Chondrocyte (in vitro differentiated cells): ENCODE data around the gene KCNH3. TPM values are rescaled to one million over a fixed set of nuclear protein-coding genes. Genes with fewer than 3 reads are reported as not detected.

Experiments used
- DNase-seq: peaks from one replicate; pipeline ENCODE4 v3.0.0; 2021; ENCODE audit warnings: mixed read lengths, low spot score
- H3K27ac Mint-ChIP-seq: one replicate; pipeline ENCODE4 v1.8.0; 2021; ENCODE audit warnings: mild to moderate bottlenecking, moderate library complexity, mixed read lengths; ENCODE audit not compliant: unreplicated experiment
- H3K27me3 Mint-ChIP-seq: 2 replicates; pipeline ENCODE4 v1.8.0; 2021; ENCODE audit warnings: low read depth, mixed read lengths
- H3K36me3 Mint-ChIP-seq: 2 replicates; pipeline ENCODE4 v1.8.0; 2021; ENCODE audit warnings: low read depth, mixed read lengths
- H3K4me1 Mint-ChIP-seq: 2 replicates; pipeline ENCODE4 v1.8.0; 2021; ENCODE audit warnings: low read depth, mild to moderate bottlenecking, mixed read lengths
- H3K4me3 Mint-ChIP-seq: one replicate; pipeline ENCODE4 v1.8.0; 2021; ENCODE audit warnings: mild to moderate bottlenecking, moderate library complexity, mixed read lengths; ENCODE audit not compliant: unreplicated experiment
- H3K9me3 Mint-ChIP-seq: 2 replicates; pipeline ENCODE4 v1.8.0; 2021; ENCODE audit warnings: low read depth, mixed read lengths
- CTCF ChIP-seq: fragments of 200-600 bp; sonication (generic); IDR thresholded peaks from 2 replicates; pipeline ENCODE4 v1.5.0; 2021; ENCODE audit warnings: antibody characterized with exemption, mild to moderate bottlenecking, moderate library complexity
- total RNA-seq: library from RNA; stranded (reverse); gene quantifications from 3 replicates; pipeline ENCODE4 v1.2.1, GENCODE V29; 2021

KCNH3 gene
- total RNA-seq, 1 donor from 2014 or later = 0.27 TPM

DNA sequence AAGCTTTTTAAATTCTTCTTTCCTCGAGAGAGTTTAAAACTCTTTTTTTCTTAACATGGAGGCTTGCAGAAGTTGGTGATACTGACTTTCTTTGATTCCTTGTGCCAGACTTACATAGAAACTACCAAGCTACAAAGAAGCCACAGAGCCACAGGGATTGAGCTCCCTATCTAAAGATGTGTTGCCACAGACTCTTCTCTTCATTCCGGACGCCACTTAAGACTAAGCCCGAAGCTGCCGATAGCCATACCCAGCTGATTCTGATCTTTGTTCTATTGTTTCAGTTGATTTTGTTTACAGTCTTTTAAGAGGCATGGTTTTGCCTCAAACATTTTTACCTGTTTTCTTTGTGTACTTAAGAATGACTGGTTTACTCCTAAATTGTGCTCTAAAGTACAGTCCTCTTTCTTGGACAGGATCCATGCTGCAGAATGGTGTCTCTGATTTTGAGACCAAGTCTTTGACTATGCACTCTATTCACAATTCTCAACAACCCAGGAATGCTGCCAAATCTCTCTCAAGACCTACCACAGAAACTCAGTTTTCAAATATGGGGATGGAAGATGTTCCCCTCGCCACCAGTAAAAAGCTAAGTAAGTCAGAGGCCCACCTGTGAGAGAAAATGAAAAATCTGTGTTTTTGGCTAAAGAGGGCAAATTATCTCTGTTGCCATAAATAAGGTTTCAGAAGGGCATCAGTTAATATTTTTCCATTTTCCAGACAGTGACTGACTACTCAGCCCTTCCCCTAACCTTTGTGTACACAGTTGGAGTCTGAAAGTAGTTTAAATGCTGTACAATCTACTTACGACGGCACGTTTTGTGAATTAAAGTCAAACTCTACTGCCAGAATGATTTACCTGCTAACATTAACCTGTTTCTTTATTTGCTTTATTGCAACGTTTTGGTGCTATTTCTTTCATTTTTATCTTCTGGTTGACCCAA is 42.1 kb upstream of the KCNH3 start:
- no peaks in the 10 kb centered on the region for H3K4me1 Mint-ChIP-seq
- no peak overlapping the region for H3K4me3 Mint-ChIP-seq
- H3K27me3 Mint-ChIP-seq = no peaks in the 10 kb centered on the region
- H3K36me3 Mint-ChIP-seq = peaks cover 15% of the 10 kb centered on the region
- no peak overlapping the region for H3K27ac Mint-ChIP-seq
- no peaks in the 10 kb centered on the region for H3K9me3 Mint-ChIP-seq
- no peak for TF ChIP-seq CTCF
- DNase-seq = no peak

DNA sequence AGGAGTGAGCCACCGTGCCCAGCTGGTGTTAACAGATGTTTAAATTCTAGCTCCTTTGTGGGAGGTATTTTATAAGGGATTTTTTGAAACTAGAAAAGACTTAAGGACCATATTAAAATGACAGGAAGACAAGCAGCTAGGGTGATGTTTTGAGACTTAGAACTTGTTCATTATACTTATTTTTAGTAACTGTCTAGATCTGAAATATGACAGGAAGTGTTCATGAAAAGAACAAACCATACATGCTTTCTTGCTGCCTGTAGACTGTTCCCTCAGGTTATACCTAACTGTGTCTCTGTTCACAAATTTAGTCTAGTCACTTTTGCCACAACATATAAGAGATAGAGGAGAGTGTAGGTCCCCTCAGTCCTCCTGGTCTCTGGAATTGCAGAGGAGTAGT is 36.9 kb upstream of the KCNH3 start:
- no peak for DNase-seq
- TF ChIP-seq CTCF = no peak
- Mint-ChIP-seq H3K4me3 (no peak overlapping the region), H3K36me3 (peaks cover 3% of the 10 kb centered on the region), H3K27ac (peak overlapping the region; percentile 49), H3K9me3 (no peaks in the 10 kb centered on the region), H3K4me1 (peaks cover 33% of the 10 kb centered on the region), H3K27me3 (no peaks in the 10 kb centered on the region)

- Mint-ChIP-seq H3K9me3 (no peaks in the 10 kb centered on the region), H3K27ac (peak overlapping the region; percentile 1), H3K36me3 (peaks cover 2% of the 10 kb centered on the region), H3K4me3 (no peak overlapping the region), H3K27me3 (no peaks in the 10 kb centered on the region), H3K4me1 (peaks cover 40% of the 10 kb centered on the region)
- no peak for TF ChIP-seq CTCF
- DNase-seq = no peak
These were observed 36.2 kb upstream of the KCNH3 start for GRCh38 chr12:49502590-49502989.

GRCh38 chr12:49503674-49504180 is 35.1 kb upstream of the KCNH3 start:
- no peaks in the 10 kb centered on the region for H3K27me3 Mint-ChIP-seq
- H3K9me3 Mint-ChIP-seq = no peaks in the 10 kb centered on the region
- peaks cover 45% of the 10 kb centered on the region for H3K4me1 Mint-ChIP-seq
- no peak for DNase-seq
- H3K36me3 Mint-ChIP-seq = no peaks in the 10 kb centered on the region
- H3K27ac Mint-ChIP-seq = peak overlapping the region; percentile 82
- H3K4me3 Mint-ChIP-seq = no peak overlapping the region
- TF ChIP-seq CTCF = no peak

GRCh38 chr12:49505672-49506071 is 33.2 kb upstream of the KCNH3 start:
- Mint-ChIP-seq H3K36me3 (no peaks in the 10 kb centered on the region), H3K27ac (no peak overlapping the region), H3K4me3 (no peak overlapping the region), H3K4me1 (peaks cover 46% of the 10 kb centered on the region), H3K27me3 (no peaks in the 10 kb centered on the region), H3K9me3 (no peaks in the 10 kb centered on the region)
- DNase-seq = no peak
- TF ChIP-seq CTCF = no peak
